B cell (primary cell): ENCODE measurements around the gene KLHDC8A. TPM values are rescaled to one million over a fixed set of nuclear protein-coding genes. Genes with fewer than 3 reads are reported as not detected.

Experiments
- ATAC-seq: fragments of 200-7000 bp; cut with Tn5 transposase; one replicate; pipeline ENCODE4 v1.10.0; 2021; ENCODE audit warnings: low read depth, mild to moderate bottlenecking, moderate number of reproducible peaks, moderate library complexity
- CTCF ChIA-PET: fragments of 350-600 bp; sonication (Branson Sonifier 250); formaldehyde crosslinking; loops from one replicate; lab custom pipeline; 2021; ENCODE audit warnings: antibody characterized with exemption, inconsistent platforms; lab: Charles Lee
- POLR2A ChIA-PET: fragments of 350-600 bp; sonication (Branson Sonifier 250); formaldehyde crosslinking; loops from one replicate; lab custom pipeline; 2021; ENCODE audit warnings: antibody characterized with exemption; lab: Charles Lee
- DNase-seq: peaks from one replicate; pipeline ENCODE4 v3.0.0; 2013
- H2AFZ ChIP-seq: 2 replicates; pipeline ENCODE4 v1.6.1; 2012; ENCODE audit warnings: mild to moderate bottlenecking, low read depth, low read length; ENCODE audit not compliant: insufficient read depth, poor library complexity, severe bottlenecking
- H3K27ac ChIP-seq, 2 donors: 1 replicate in 1 of 2; 2 replicates in 1 of 2; pipeline ENCODE4 v1.5.1; 2012 to 2013; ENCODE audit warnings: low read length in 2 of 2, mild to moderate bottlenecking in 2 of 2, moderate library complexity in 1 of 2
- H3K27me3 ChIP-seq, 4 experiments: fragments of 200-600 bp in 1 of 4; sonication (generic) in 1 of 4; replicated peaks in 1 of 4; 1 replicate in 2 of 4; 2 replicates in 2 of 4; pipeline versions ENCODE4 v1.6.1 to v1.7.0; 2013 to 2016; ENCODE audit warnings: low read length in 3 of 4, mild to moderate bottlenecking in 2 of 4, mixed read lengths in 1 of 4, moderate library complexity in 1 of 4; ENCODE audit not compliant: insufficient read depth in 4 of 4, control insufficient read depth in 3 of 4; ENCODE audit errors: control extremely low read depth in 1 of 4
- H3K36me3 ChIP-seq, 2 experiments: replicated peaks in 1 of 2; 1 replicate in 1 of 2; 2 replicates in 1 of 2; pipeline versions ENCODE4 v1.6.1 to v1.7.1; 2013; ENCODE audit warnings: low read length in 1 of 2; ENCODE audit not compliant: insufficient read depth in 2 of 2, control insufficient read depth in 1 of 2; ENCODE audit errors: control extremely low read depth in 1 of 2, extremely low read depth in 1 of 2
- H3K4me1 ChIP-seq, 2 donors: fragments of 200-600 bp in 1 of 2; sonication (generic) in 1 of 2; 1 replicate in 1 of 2; 2 replicates in 1 of 2; pipeline versions ENCODE4 v1.5.1 to v1.6.1; 2013 to 2017; ENCODE audit warnings: low read length in 2 of 2; ENCODE audit not compliant: control insufficient read depth in 2 of 2, insufficient read depth in 2 of 2
- H3K4me2 ChIP-seq: replicated peaks from 2 replicates; pipeline ENCODE3; 2012; ENCODE audit warnings: mild to moderate bottlenecking, low read depth, low read length; ENCODE audit not compliant: poor library complexity, severe bottlenecking
- H3K4me3 ChIP-seq, 5 experiments: fragments of 200-600 bp in 1 of 5; sonication (generic) in 1 of 5; 1 replicate in 3 of 5; 2 replicates in 2 of 5; pipeline versions ENCODE4 v1.5.1 to v1.7.0; 2011 to 2016; ENCODE audit warnings: low read length in 4 of 5, mild to moderate bottlenecking in 4 of 5, low read depth in 2 of 5, control low read depth in 1 of 5, moderate library complexity in 1 of 5; ENCODE audit not compliant: insufficient read depth in 1 of 5; ENCODE audit errors: control extremely low read depth in 1 of 5, extremely low read depth in 1 of 5
- H3K79me2 ChIP-seq: fragments of 200-600 bp; sonication (generic); one replicate; pipeline ENCODE4 v1.6.0; 2016; ENCODE audit warnings: low read length; ENCODE audit not compliant: control insufficient read depth, insufficient read depth
- H3K9ac ChIP-seq: fragments of 200-600 bp; sonication (generic); 2 replicates; pipeline ENCODE4 v1.6.1; 2017; ENCODE audit warnings: mild to moderate bottlenecking, low read length, moderate library complexity
- H3K9me3 ChIP-seq, 3 donors: one replicate each; pipeline versions ENCODE4 v1.6.1 to v1.7.1; 2013; ENCODE audit warnings: low read length in 2 of 3; ENCODE audit not compliant: control insufficient read depth in 2 of 3, insufficient read depth in 1 of 3; ENCODE audit errors: control extremely low read depth in 1 of 3
- H4K20me1 ChIP-seq: 2 replicates; pipeline ENCODE4 v1.6.0; 2012; ENCODE audit warnings: mild to moderate bottlenecking, low read length; ENCODE audit not compliant: insufficient read depth, control insufficient read depth, poor library complexity, severe bottlenecking
- H3K27ac Mint-ChIP-seq: one replicate; pipeline ENCODE4 v1.8.0; 2021; ENCODE audit warnings: mixed read lengths
- H3K27me3 Mint-ChIP-seq: one replicate; pipeline ENCODE4 v1.8.0; 2021; ENCODE audit warnings: mixed read lengths
- H3K4me1 Mint-ChIP-seq: one replicate; pipeline ENCODE4 v1.8.0; 2021; ENCODE audit warnings: mixed read lengths
- H3K4me3 Mint-ChIP-seq: one replicate; pipeline ENCODE4 v1.8.0; 2021; ENCODE audit warnings: mixed read lengths
- H3K9me3 Mint-ChIP-seq: one replicate; pipeline ENCODE4 v1.8.0; 2022; ENCODE audit warnings: mixed read lengths; ENCODE audit not compliant: insufficient read depth
- CTCF ChIP-seq: fragments of 200-600 bp; IDR thresholded peaks from one replicate; pipeline ENCODE4 v1.8.0; 2022; ENCODE audit warnings: antibody characterized with exemption, mild to moderate bottlenecking
- EZH2 ChIP-seq: IDR thresholded peaks from 2 replicates; pipeline ENCODE4 v1.6.1; 2012; ENCODE audit warnings: borderline replicate concordance, low read depth, mild to moderate bottlenecking, moderate library complexity, low read length; ENCODE audit not compliant: insufficient read depth, poor library complexity, severe bottlenecking
- WGBS: methylation state at CpG from one replicate; pipeline ENCODE4 v1.1.5; 2013; ENCODE audit warnings: missing lambda C conversion rate; ENCODE audit not compliant: insufficient coverage; 5-methylcytosine and 5-hydroxymethylcytosine counted together
- intact Hi-C: fragments of 100-400 bp; cut with micrococcal nuclease; formaldehyde crosslinking; loops from one replicate; pipeline ENCODE4 v1.10.0; 2022
- polyA plus RNA-seq: library from polyadenylated mRNA; depleted of rRNA; stranded (reverse); fragments of >200 nt; gene quantifications from 2 replicates; pipeline ENCODE4 v1.2.3, GENCODE V29; 2012
- total RNA-seq, 2 donors: library from RNA; stranded (reverse); fragments of 120-200 nt in 1 of 2; gene quantifications; 1 replicate in 1 of 2; 2 replicates in 1 of 2; pipeline versions ENCODE4 v1.2.3 to v1.2.4, GENCODE V29; 2013 to 2022

The KLHDC8A gene
- total and polyA plus RNA-seq, 2 donors (not counting 1 experiment from before 2014, with no cell fraction given), result 0.39 to 0.60 TPM

DNA sequence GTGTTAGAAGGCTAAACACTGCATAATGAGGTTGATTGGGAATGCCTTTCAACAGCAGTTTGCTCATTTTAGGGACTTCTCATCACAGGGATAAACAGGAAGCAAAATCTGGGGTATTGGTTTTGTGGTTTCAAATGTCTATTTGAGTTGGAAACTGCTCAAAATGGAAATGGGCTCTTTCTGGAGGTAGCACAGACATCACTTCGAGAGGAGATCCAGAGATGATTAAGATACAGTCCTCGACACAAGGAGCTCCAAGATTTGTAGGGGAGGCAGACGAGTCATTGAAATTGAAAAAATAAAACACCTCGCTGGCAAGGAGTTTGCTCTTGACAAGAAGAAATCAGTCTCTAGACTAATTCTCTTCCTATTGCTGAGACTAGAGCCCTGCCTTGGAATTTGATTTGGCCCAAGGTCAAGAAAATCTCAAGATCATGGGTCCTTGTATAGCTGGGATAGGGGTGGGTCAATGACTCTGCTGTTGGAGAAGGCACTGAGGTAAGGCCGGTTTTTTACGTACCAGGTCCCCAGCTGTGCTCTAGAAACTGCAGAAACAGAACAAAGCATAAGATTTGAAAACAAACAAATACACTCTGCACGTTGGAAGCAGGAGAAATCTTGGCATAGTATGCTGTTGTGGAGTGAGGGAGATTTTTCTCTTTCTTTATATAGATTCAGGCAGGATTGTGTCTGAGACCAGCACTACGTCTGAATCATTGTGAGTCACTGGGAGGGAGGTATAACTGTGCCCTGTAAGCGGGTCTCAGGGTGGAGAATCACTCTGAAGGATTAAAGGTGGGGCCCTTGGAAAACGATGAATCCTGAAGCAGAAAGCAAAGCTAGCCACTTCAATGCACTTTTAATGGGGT is 17.7 kb upstream of the KLHDC8A start:
- CTCF ChIA-PET, result no interaction called here
- POLR2A ChIA-PET, result interaction anchor here (0.7 kb wide), 1 partner anchor 120 kb away, joined by 3 read pairs; no protein-coding TSS in a partner anchor

More for the DNA sequence above, 17.7 kb upstream of the KLHDC8A start:
- H3K79me2 ChIP-seq, result no peaks in the 10 kb centered on the region
- Mint-ChIP-seq H3K4me1 (no peaks in the 10 kb centered on the region), H3K27ac (no peak overlapping the region), H3K27me3 (peaks cover 50% of the 10 kb centered on the region), H3K4me3 (no peak overlapping the region), H3K9me3 (no peaks in the 10 kb centered on the region)
- no peaks in the 10 kb centered on the region for H3K4me1 ChIP-seq
- no peak overlapping the region for H3K4me2 ChIP-seq
- WGBS, result 46% methylated on average over 5 of the region's 10 CpGs
- TF ChIP-seq EZH2, result no peak
- no peak for TF ChIP-seq CTCF
- H3K27ac ChIP-seq, result no peak overlapping the region
- no peak overlapping the region for H2AFZ ChIP-seq
- no peaks in the 10 kb centered on the region for H3K36me3 ChIP-seq
- peaks cover 0 to 13% (median 5%) of the 10 kb centered on the region in 4 experiments for H3K27me3 ChIP-seq
- ATAC-seq (no peak), DNase-seq (no peak)
- intact Hi-C loops, result no loop called here
- no peak overlapping the region for H3K4me3 ChIP-seq
- no peaks in the 10 kb centered on the region for H4K20me1 ChIP-seq
- H3K9me3 ChIP-seq, result no peaks in the 10 kb centered on the region
- no peak overlapping the region for H3K9ac ChIP-seq
